ENCODE data around the gene PNPO. TPM values are rescaled to one million over a fixed set of nuclear protein-coding genes. Genes with fewer than 3 reads are reported as not detected.

Gene PNPO
- polyA plus RNA-seq, 1 of the 3 experiments (the other 2 are of a cell fraction), result 26.1 TPM

- H3K4me2 ChIP-seq, result peak overlapping the region; percentile 95
- H3K4me1 ChIP-seq (ENCODE audit: control insufficient read depth in 1 of 2, insufficient read depth in 2 of 2, low read depth in 1 of 2, low read length in 1 of 2), result peaks cover 4 to 19% of the 10 kb centered on the region in 2 experiments; a peak in 3 of 4 replicates
- WGBS (ENCODE audit: low lambda C conversion rate), result 1% methylated on average over 25 of the region's 25 CpGs
- TF ChIP-seq POLR2AphosphoS5 (IDR thresholded peaks at IDR 0.05; ENCODE audit: low read depth, low read length) (peak; percentile 98), TAF1 (IDR thresholded peaks at IDR 0.05; ENCODE audit: borderline replicate concordance, low read depth, low read length) (peak; percentile 77), YY1 (IDR thresholded peaks at IDR 0.05; ENCODE audit: low read depth) (peak; percentile 51; the same call in 1 of the 2 replicates), TCF12 (IDR thresholded peaks at IDR 0.05) (no peak), FOXJ3 (CRISPR knock-in tag; IDR thresholded peaks at IDR 0.05) (no peak), MXI1 (IDR thresholded peaks at IDR 0.05; ENCODE audit: low read depth, low read length) (peak; percentile 57), RXRA (IDR thresholded peaks at IDR 0.05; ENCODE audit: borderline replicate concordance, low read depth) (no peak)
- no peaks in the 10 kb centered on the region for H3K9me2 ChIP-seq
- no peaks in the 10 kb centered on the region for H3K9me3 ChIP-seq
- H3K9ac ChIP-seq, result peak overlapping the region; percentile 80
- DNase-seq, result no peak
- ChIA-PET CTCF (interaction anchor here (0.6 to 19.9 kb wide), 13 partner anchors 10 to 284 kb away, joined by 3 to 1447 read pairs (median 4); partner anchors contain the start of genes CDK5RAP3, SCRN2 and SP6), POLR2A (interaction anchor here (0.7 to 1.7 kb wide), 20 partner anchors 9 to 153 kb away, joined by 3 to 21 read pairs (median 4); partner anchors contain the start of genes CDK5RAP3, LRRC46, MRPL10 and NFE2L1)
- no peaks in the 10 kb centered on the region for H3K27me3 ChIP-seq (ENCODE audit: insufficient read depth)
- peak overlapping the region; percentile 94 for H3K4me3 ChIP-seq (ENCODE audit: low read depth in 2 of 2, low read length in 1 of 2)
- H3F3A ChIP-seq (replicated peaks; ENCODE audit: insufficient read depth), result peaks cover 8% of the 10 kb centered on the region
- H3K79me2 ChIP-seq (ENCODE audit: insufficient read depth), result peaks cover 48% of the 10 kb centered on the region
- H2AFZ ChIP-seq (ENCODE audit: low read depth), result peak overlapping the region; percentile 90
- H3K36me3 ChIP-seq (replicated peaks in 1 of 2; ENCODE audit: control insufficient read depth in 1 of 2, insufficient read depth in 2 of 2, low read length in 1 of 2), result peaks cover 11 to 14% of the 10 kb centered on the region in 2 experiments
- no peaks in the 10 kb centered on the region for H4K20me1 ChIP-seq (ENCODE audit: insufficient read depth)
- H3K27ac ChIP-seq (ENCODE audit: low read depth in 2 of 2, low read length in 1 of 2), result peak overlapping the region; percentile 51 to 82
Measured at GRCh38 chr17:47895347-47895855, 46.0 kb upstream of the PNPO start.

DNA sequence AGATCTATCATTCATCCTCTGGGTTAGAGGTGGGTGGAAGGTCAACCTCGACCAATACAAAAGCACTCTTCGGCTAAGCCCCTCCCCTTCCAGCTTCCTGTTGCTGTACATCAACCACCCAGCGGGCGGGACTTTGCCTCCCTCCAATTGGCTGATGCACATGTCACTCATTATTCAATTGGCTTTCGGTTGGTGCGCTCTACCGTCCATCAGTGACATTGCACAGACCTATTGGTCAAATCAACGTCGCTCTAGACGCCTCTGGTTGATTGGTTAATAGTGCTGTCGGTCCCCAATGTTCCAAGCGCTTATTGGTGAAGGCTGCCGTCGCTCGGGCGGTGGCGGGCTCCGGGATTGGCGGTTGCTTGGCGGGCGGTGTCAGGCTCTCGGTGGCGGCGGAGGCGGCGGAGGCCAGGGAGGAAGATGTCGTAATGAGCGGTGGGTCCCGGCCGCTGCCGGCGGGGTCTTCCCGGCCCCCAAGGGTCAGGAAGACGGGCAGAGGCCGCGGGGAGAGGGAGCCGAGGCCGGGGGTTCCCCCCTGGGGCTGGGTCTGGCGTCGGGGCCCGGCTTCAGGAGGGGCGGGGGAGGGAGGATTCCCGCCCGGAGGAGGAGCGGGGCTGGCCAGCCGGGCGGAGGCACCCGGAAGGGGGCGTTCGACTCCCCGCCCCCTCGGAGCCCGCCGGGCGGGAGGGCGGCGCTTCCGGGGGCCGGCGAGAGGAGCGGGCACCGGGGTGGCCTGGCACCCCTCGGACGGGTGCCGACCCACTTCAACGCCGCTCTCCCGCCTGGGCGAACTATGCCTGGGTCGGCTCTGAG lies 45.3 kb upstream of the PNPO start, which contains the start of gene SP2:
Gene SP2, plus strand, starts transcription at position 381 of the 816 bp plus-strand sequence. Its CDS starts 51 bp downstream, at position 432.
- peaks cover 48% of the 10 kb centered on the region for H3K79me2 ChIP-seq (ENCODE audit: insufficient read depth)
- TF ChIP-seq CHD2 (IDR thresholded peaks at IDR 0.05; ENCODE audit: low read length, partially characterized antibody) (peak; percentile 98), ZBTB33 (IDR thresholded peaks at IDR 0.05; ENCODE audit: borderline replicate concordance, low read depth) (peak; percentile 98), SIN3A (IDR thresholded peaks at IDR 0.05; ENCODE audit: borderline replicate concordance, low read depth, low read length) (peak; percentile 74; the same call in 1 of the 2 replicates), NRF1 (IDR thresholded peaks at IDR 0.05; ENCODE audit: low read depth, low read length) (no peak), TEAD4 (IDR thresholded peaks at IDR 0.05; ENCODE audit: borderline replicate concordance, insufficient read depth) (no peak), RXRA (IDR thresholded peaks at IDR 0.05; ENCODE audit: borderline replicate concordance, low read depth) (no peak), POLR2AphosphoS5 (IDR thresholded peaks at IDR 0.05; ENCODE audit: low read depth, low read length) (peak; percentile 91), PBX3 (IDR thresholded peaks at IDR 0.05) (peak; percentile 99), RCOR1 (IDR thresholded peaks at IDR 0.05; ENCODE audit: low read length) (peak; percentile 73), TCF12 (IDR thresholded peaks at IDR 0.05) (peak; percentile 3; the same call in 1 of the 2 replicates)
- TF ChIP-seq, protein P1, sequence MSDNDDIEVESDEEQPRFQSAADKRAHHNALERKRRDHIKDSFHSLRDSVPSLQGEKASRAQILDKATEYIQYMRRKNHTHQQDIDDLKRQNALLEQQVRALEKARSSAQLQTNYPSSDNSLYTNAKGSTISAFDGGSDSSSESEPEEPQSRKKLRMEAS (IDR thresholded peaks at IDR 0.05; ENCODE audit: low read depth), result no peak
- TF ChIP-seq, protein P2, sequence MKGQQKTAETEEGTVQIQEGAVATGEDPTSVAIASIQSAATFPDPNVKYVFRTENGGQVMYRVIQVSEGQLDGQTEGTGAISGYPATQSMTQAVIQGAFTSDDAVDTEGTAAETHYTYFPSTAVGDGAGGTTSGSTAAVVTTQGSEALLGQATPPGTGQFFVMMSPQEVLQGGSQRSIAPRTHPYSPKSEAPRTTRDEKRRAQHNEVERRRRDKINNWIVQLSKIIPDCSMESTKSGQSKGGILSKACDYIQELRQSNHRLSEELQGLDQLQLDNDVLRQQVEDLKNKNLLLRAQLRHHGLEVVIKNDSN (IDR thresholded peaks at IDR 0.05; ENCODE audit: borderline replicate concordance, low read depth), result no peak

More for the DNA sequence above, 45.3 kb upstream of the PNPO start, which contains the start of gene SP2:
- ChIA-PET POLR2A (interaction anchor here (0.6 to 1.7 kb wide), 21 partner anchors 9 to 152 kb away, joined by 3 to 21 read pairs (median 4); partner anchors contain the start of genes CDK5RAP3, LRRC46, MRPL10 and NFE2L1), CTCF (interaction anchor here (0.6 to 19.9 kb wide), 14 partner anchors 11 to 285 kb away, joined by 3 to 1447 read pairs (median 4); partner anchors contain the start of genes CDK5RAP3, SCRN2 and SP6)
- Histone ChIP-seq H3K4me3 (ENCODE audit: low read depth in 2 of 2, low read length in 1 of 2) (peak within 1 kb of the TSS; percentile 94), H3K9me3 (no peaks in the 10 kb centered on the region), H2AFZ (ENCODE audit: low read depth) (peak within 1 kb of the TSS; percentile 90), H3K4me2 (peak within 1 kb of the TSS; percentile 95), H4K20me1 (ENCODE audit: insufficient read depth) (no peaks in the 10 kb centered on the region), H3K4me1 (ENCODE audit: control insufficient read depth in 1 of 2, insufficient read depth in 2 of 2, low read depth in 1 of 2, low read length in 1 of 2) (peaks cover 4 to 19% of the 10 kb centered on the region in 2 experiments; a peak in 3 of 4 replicates), H3F3A (replicated peaks; ENCODE audit: insufficient read depth) (peaks cover 3% of the 10 kb centered on the region), H3K36me3 (replicated peaks in 1 of 2; ENCODE audit: control insufficient read depth in 1 of 2, insufficient read depth in 2 of 2, low read length in 1 of 2) (peaks cover 11 to 14% of the 10 kb centered on the region in 2 experiments), H3K9ac (peak within 1 kb of the TSS; percentile 90), H3K27ac (ENCODE audit: low read depth in 2 of 2, low read length in 1 of 2) (peak within 1 kb of the TSS; percentile 88 to 94), H3K27me3 (ENCODE audit: insufficient read depth) (no peaks in the 10 kb centered on the region), H3K9me2 (no peaks in the 10 kb centered on the region)
- peak; percentile 99 for DNase-seq
- WGBS (ENCODE audit: low lambda C conversion rate), result under 1% methylated on average over 54 of the region's 70 CpGs
